Cardiac fibroblast (primary cell): ENCODE measurements around the gene NTRK3.

Experiments used
- DNase-seq, 2 donors: peaks; one replicate each; pipeline versions ENCODE4 v3.0.0 to v3.0.0-alpha.2; 2010; ENCODE audit warnings: low read depth in 2 of 2
- H3K4me3 ChIP-seq, 2 donors: replicated peaks in 1 of 2; 1 replicate in 1 of 2; 2 replicates in 1 of 2; pipeline ENCODE4 v1.5.1; 2011; ENCODE audit warnings: low read depth in 2 of 2, low read length in 2 of 2, mild to moderate bottlenecking in 2 of 2, moderate library complexity in 1 of 2
- CTCF ChIP-seq: IDR thresholded peaks from one replicate; pipeline ENCODE4 v1.5.1; 2011; ENCODE audit warnings: low read depth, mild to moderate bottlenecking, low read length, inconsistent platforms

Gene NTRK3

GRCh38 chr15:88208396-88208795, 48.1 kb downstream of the NTRK3 start:
- no peak for TF ChIP-seq CTCF
- no peak for DNase-seq
- H3K4me3 ChIP-seq: no peak overlapping the region

GRCh38 chr15:88207565-88207964, 49.0 kb downstream of the NTRK3 start:
- no peak for DNase-seq
- no peak for TF ChIP-seq CTCF
- no peak overlapping the region for H3K4me3 ChIP-seq

- H3K4me3 ChIP-seq: no peak overlapping the region
- no peak for TF ChIP-seq CTCF
- DNase-seq: no peak
Measured at GRCh38 chr15:88204584-88204983, 52.0 kb downstream of the NTRK3 start.

GRCh38 chr15:88202231-88202630, 54.3 kb downstream of the NTRK3 start:
- no peak for TF ChIP-seq CTCF
- H3K4me3 ChIP-seq: no peak overlapping the region
- DNase-seq: no peak

- no peak for DNase-seq
- no peak overlapping the region for H3K4me3 ChIP-seq
- TF ChIP-seq CTCF: no peak
Measured at GRCh38 chr15:88201207-88201606, 55.3 kb downstream of the NTRK3 start.

GRCh38 chr15:88196961-88197360, 59.6 kb downstream of the NTRK3 start:
- H3K4me3 ChIP-seq: no peak overlapping the region
- DNase-seq: no peak
- no peak for TF ChIP-seq CTCF

GRCh38 chr15:88194162-88194561, 62.4 kb downstream of the NTRK3 start:
- DNase-seq: no peak
- no peak overlapping the region for H3K4me3 ChIP-seq
- no peak for TF ChIP-seq CTCF
